K562 (cell line): Measurements from ENCODE around the gene TRIO. TPM values are rescaled to one million over a fixed set of nuclear protein-coding genes. Genes with fewer than 3 reads are reported as not detected.

Experiments used
- ATAC-seq: fragments of 200-7000 bp; cut with Tn5 transposase; 3 replicates; pipeline ENCODE4 v1.9.1; 2020; ENCODE audit warnings: moderate library complexity
- BruUV-seq: library from RNA; stranded (reverse); fragments of 400-500 nt; replicated peaks from 2 replicates; lab custom pipeline; 2021; lab: Mats Ljungman, UMichigan
- CTCF ChIA-PET: fragments of 300-600 bp; formaldehyde crosslinking; extraction: SDS; loops from one replicate; lab custom pipeline; 2021; ENCODE audit warnings: low intra/inter-chr PET ratio; lab: Yijun Ruan, JAX
- POLR2A ChIA-PET: fragments of 300-600, 350-650 bp; sonication (Branson Sonifier 250); formaldehyde crosslinking; extraction: SDS; loops from one replicate; lab custom pipeline; 2021; ENCODE audit warnings: antibody characterized with exemption, inconsistent platforms; lab: Yijun Ruan, JAX
- DNase-seq, 4 experiments: peaks; one replicate each; pipeline versions ENCODE4 v3.0.0 to v3.0.0-alpha.2; 2011 to 2018; ENCODE audit warnings: low spot score in 3 of 4, mixed read lengths in 3 of 4; ENCODE audit errors: extremely low read depth in 1 of 4
- FAIRE-seq: peaks from 2 replicates; lab custom pipeline; 2011; peaks lifted over from hg19 to GRCh38; lab: Jason Lieb, UNC
- H2AFZ ChIP-seq: 2 replicates; pipeline ENCODE4 v1.6.0; 2011; ENCODE audit warnings: low read depth, low read length, control low read depth, inconsistent platforms
- H3K27ac ChIP-seq: fragments of 200-600 bp; 3 replicates; pipeline ENCODE4 v1.8.0; 2011; ENCODE audit warnings: low read depth, mild to moderate bottlenecking, control low read depth, inconsistent platforms, low read length, moderate library complexity, mixed read lengths; ENCODE audit errors: extremely low read depth
- H3K27me3 ChIP-seq, 2 experiments: fragments of 300-600 bp in 1 of 2; 2 replicates in 1 of 2; 3 replicates in 1 of 2; pipeline versions ENCODE4 v1.6.0 to v1.8.0; 2011; ENCODE audit warnings: inconsistent platforms in 2 of 2, low read length in 2 of 2, mild to moderate bottlenecking in 1 of 2, mixed read lengths in 1 of 2, moderate library complexity in 1 of 2; ENCODE audit not compliant: control insufficient read depth in 2 of 2, insufficient read depth in 2 of 2
- H3K36me3 ChIP-seq: fragments of 300-600 bp; 3 replicates; pipeline ENCODE4 v1.8.0; 2011; ENCODE audit warnings: mild to moderate bottlenecking, low read length, inconsistent platforms; ENCODE audit not compliant: control insufficient read depth, insufficient read depth
- H3K4me1 ChIP-seq, 2 experiments: fragments of 200-600 bp in 1 of 2; replicated peaks in 1 of 2; 2 replicates in 1 of 2; 3 replicates in 1 of 2; pipeline versions ENCODE4 v1.5.1 to v1.8.0; 2011; ENCODE audit warnings: inconsistent platforms in 2 of 2, low read length in 2 of 2, mild to moderate bottlenecking in 1 of 2, mixed read lengths in 1 of 2, moderate library complexity in 1 of 2; ENCODE audit not compliant: control insufficient read depth in 2 of 2, insufficient read depth in 2 of 2
- H3K4me2 ChIP-seq: 2 replicates; pipeline ENCODE4 v1.6.1; 2011; ENCODE audit warnings: low read length, control low read depth, inconsistent platforms, mixed read lengths; ENCODE audit not compliant: insufficient read depth
- H3K4me3 ChIP-seq: fragments of 200-600 bp; sonication (generic), shearing (Covaris generic); 2 replicates; pipeline ENCODE4 v1.5.1; 2016; ENCODE audit warnings: control low read depth, inconsistent platforms
- H3K79me2 ChIP-seq: fragments of 200-600 bp; 3 replicates; pipeline ENCODE4 v1.8.0; 2011; ENCODE audit warnings: low read length, inconsistent platforms; ENCODE audit not compliant: control insufficient read depth, insufficient read depth
- H3K9ac ChIP-seq, 2 experiments: 2 replicates each; pipeline versions ENCODE4 v1.6.0 to v1.6.1; 2011; ENCODE audit warnings: low read depth in 2 of 2, low read length in 2 of 2, control low read depth in 1 of 2, inconsistent platforms in 1 of 2, mild to moderate bottlenecking in 1 of 2, mixed read lengths in 1 of 2; ENCODE audit not compliant: insufficient read depth in 1 of 2
- H3K9me1 ChIP-seq: one replicate; pipeline ENCODE4 v1.6.0; 2011; ENCODE audit warnings: inconsistent platforms, mild to moderate bottlenecking, low read length, moderate library complexity; ENCODE audit not compliant: control insufficient read depth, insufficient read depth
- H3K9me3 ChIP-seq: replicated peaks from 2 replicates; pipeline ENCODE4 v1.5.1; 2011; ENCODE audit warnings: low read depth, low read length, inconsistent platforms; ENCODE audit not compliant: control insufficient read depth, insufficient read depth
- H4K20me1 ChIP-seq: replicated peaks from 2 replicates; pipeline ENCODE4 v1.6.1; 2011; ENCODE audit warnings: low read length, inconsistent platforms, mixed read lengths; ENCODE audit not compliant: control insufficient read depth, insufficient read depth
- CBX1 ChIP-seq: sonication (generic); IDR thresholded peaks from 2 replicates; pipeline ENCODE4 v1.6.1; 2016; ENCODE audit warnings: antibody characterized with exemption, low read depth, mild to moderate bottlenecking
- CHCHD3 ChIP-seq: fragments of 250-450 bp; sonication (Bioruptor Pico); IDR thresholded peaks from 2 replicates; pipeline ENCODE4 v2.1.2; 2022; ENCODE audit warnings: mild to moderate bottlenecking
- DACH1 ChIP-seq: fragments of 450-650 bp; IDR thresholded peaks from 2 replicates; pipeline ENCODE4 v1.6.1; 2018; ENCODE audit not compliant: partially characterized antibody
- ELF1 ChIP-seq: fragments of 200-800 bp; sonication (Bioruptor generic); IDR thresholded peaks from 2 replicates; pipeline ENCODE4 v1.6.1; 2016; ENCODE audit warnings: missing genetic modification characterization, missing compliant biosample characterization
- MYNN ChIP-seq, 2 experiments: sonication (generic); formaldehyde crosslinking in 1 of 2; IDR thresholded peaks; 2 replicates each; pipeline versions ENCODE4 v1.5.0 to v1.6.1; 2016 to 2020; ENCODE audit warnings: antibody characterized with exemption in 1 of 2, missing genetic modification reagents in 1 of 2
- NFXL1 ChIP-seq: fragments of 450-650 bp; formaldehyde crosslinking; IDR thresholded peaks from 2 replicates; pipeline ENCODE4 v1.4.0; 2021; ENCODE audit warnings: mild to moderate bottlenecking
- RBM15 ChIP-seq: fragments of 200-400 bp; formaldehyde crosslinking; IDR thresholded peaks from 2 replicates; pipeline ENCODE4 v1.6.1; 2018; ENCODE audit warnings: mild to moderate bottlenecking, low read length, moderate library complexity; ENCODE audit not compliant: insufficient read depth
- ZNF507 ChIP-seq: conservative IDR thresholded peaks from 2 replicates; pipeline ENCODE4 v1.6.1; 2017; ENCODE audit warnings: missing genetic modification characterization, missing compliant biosample characterization
- whole genome bisulfite sequencing: fragments of 100-300 bp; shearing (Covaris generic); methylation state at CpG from one replicate; pipeline ENCODE4 v1.1.6; 2016; ENCODE audit warnings: low coverage, mixed read lengths; ENCODE audit not compliant: insufficient coverage; ENCODE audit errors: missing lambda C conversion rate; 5-methylcytosine and 5-hydroxymethylcytosine counted together
- in situ Hi-C: fragments of 300-500 bp; cut with MboI; formaldehyde crosslinking; loops from 4 replicates; pipeline ENCODE4 v1.15.0; 2018; ENCODE audit warnings: inconsistent platforms, mixed read lengths
- intact Hi-C: fragments of 100-400 bp; cut with micrococcal nuclease; formaldehyde crosslinking; loops from 2 replicates; pipeline ENCODE4 v1.14.2; 2022
- polyA plus RNA-seq, 8 experiments: library from polyadenylated mRNA; depleted of rRNA in 4 of 8; stranded (reverse) in 5 of 8; unstranded in 3 of 8; fragments of >200 nt; fragmentation: Nextera tagmentation in 2 of 8; fragmentation: Illumina TruSeq in 1 of 8; extraction: Ambion mirVana in 2 of 8; extraction: Trizol in 1 of 8; gene quantifications; 2 replicates each; pipeline versions ENCODE4 v1.2.1 to v1.2.3, GENCODE V29; 2011 to 2014; ENCODE audit warnings: inconsistent platforms in 1 of 8, missing spikeins in 1 of 8
- total RNA-seq, 7 experiments: library from RNA; depleted of rRNA in 6 of 7; stranded (reverse); fragments of >200 nt in 6 of 7; fragmentation: Illumina TruSeq in 2 of 7; extraction: Trizol in 2 of 7; gene quantifications; 2 replicates each; pipeline versions ENCODE4 v1.2.1 to v1.2.3, GENCODE V29; 2011 to 2021; ENCODE audit warnings: low replicate concordance in 1 of 7
- TF ChIP-seq, protein P1 (sequence below): fragments of 250-450 bp; sonication (Bioruptor Pico); IDR thresholded peaks from 2 replicates; pipeline ENCODE4 v1.4.0; 2020; ENCODE audit warnings: mild to moderate bottlenecking, moderate library complexity

The TRIO gene
- total and polyA plus RNA-seq, 9 of the 15 experiments (the other 6 are each of a cell fraction or from before 2014, with no cell fraction given), result 0.24 to 5.0 (median 1.1) TPM

DNA sequence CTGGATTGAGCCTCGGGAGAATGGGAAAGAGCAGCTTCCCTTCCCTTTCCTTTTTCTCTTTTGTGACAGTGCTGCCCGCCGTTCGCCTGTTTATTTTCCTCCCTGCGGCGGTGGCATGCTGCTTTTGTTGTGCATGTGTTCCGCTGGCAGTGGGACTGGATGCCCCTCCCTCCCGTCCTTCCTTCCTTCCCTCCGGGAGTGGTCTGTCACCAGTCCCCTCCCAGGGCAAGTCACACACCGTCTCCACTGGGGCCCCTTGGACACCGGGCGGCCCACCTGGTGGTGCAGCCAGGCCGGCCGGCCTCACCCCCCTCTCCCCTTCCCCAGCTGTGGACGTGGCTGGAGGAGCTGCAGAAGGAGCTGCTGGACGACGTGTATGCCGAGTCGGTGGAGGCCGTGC, 214.7 kb downstream of the TRIO start (continued):
- TF ChIP-seq CHCHD3 (CRISPR knock-in tag), result no peak
- no peak for TF ChIP-seq MYNN (IDR thresholded peaks at IDR 0.05)
- TF ChIP-seq MYNN (CRISPR knock-in tag; IDR thresholded peaks at IDR 0.05), result no peak
- TF ChIP-seq, all 486 proteins: peak for 0

DNA sequence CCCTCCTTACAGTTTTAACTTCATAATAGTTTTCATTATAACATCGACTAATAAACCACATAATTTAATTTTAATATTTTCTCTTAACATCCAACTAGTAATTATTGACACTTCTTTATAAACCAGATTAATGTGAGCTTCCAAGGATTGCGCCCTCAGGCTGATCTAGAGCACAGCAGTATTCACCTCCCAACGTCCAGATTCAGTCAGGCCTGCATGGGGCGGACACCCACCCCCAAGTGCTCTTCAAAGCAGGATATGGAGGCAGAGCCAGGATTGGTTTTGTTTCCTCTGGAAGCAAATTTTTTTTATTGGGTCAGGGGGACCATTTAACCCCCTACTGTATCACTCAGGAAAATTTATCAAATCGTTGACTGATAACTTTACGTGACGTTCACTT, 215.4 kb downstream of the TRIO start:
- ChIA-PET CTCF (no interaction called here), POLR2A (interaction anchor here (0.6 kb wide), 1 partner anchor 9 kb away, joined by 3 read pairs; no protein-coding TSS in a partner anchor)
- TF ChIP-seq ELF1 (tag) (no peak), ZNF507 (tag) (no peak), RBM15 (no peak), DACH1 (no peak), CBX1 (no peak), NFXL1 (no peak)
- TF ChIP-seq, protein P1, sequence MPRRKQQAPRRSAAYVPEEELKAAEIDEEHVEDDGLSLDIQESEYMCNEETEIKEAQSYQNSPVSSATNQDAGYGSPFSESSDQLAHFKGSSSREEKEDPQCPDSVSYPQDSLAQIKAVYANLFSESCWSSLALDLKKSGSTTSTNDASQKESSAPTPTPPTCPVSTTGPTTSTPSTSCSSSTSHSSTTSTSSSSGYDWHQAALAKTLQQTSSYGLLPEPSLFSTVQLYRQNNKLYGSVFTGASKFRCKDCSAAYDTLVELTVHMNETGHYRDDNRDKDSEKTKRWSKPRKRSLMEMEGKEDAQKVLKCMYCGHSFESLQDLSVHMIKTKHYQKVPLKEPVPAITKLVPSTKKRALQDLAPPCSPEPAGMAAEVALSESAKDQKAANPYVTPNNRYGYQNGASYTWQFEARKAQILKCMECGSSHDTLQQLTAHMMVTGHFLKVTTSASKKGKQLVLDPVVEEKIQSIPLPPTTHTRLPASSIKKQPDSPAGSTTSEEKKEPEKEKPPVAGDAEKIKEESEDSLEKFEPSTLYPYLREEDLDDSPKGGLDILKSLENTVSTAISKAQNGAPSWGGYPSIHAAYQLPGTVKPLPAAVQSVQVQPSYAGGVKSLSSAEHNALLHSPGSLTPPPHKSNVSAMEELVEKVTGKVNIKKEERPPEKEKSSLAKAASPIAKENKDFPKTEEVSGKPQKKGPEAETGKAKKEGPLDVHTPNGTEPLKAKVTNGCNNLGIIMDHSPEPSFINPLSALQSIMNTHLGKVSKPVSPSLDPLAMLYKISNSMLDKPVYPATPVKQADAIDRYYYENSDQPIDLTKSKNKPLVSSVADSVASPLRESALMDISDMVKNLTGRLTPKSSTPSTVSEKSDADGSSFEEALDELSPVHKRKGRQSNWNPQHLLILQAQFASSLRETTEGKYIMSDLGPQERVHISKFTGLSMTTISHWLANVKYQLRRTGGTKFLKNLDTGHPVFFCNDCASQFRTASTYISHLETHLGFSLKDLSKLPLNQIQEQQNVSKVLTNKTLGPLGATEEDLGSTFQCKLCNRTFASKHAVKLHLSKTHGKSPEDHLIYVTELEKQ (CRISPR knock-in tag), result no peak
- H3K4me3 ChIP-seq, result no peak overlapping the region
- no peaks in the 10 kb centered on the region for H3K9me1 ChIP-seq
- no TSS peak for BruUV-seq
- no peak for DNase-seq
- H4K20me1 ChIP-seq, result no peaks in the 10 kb centered on the region; the same call in 1 of the 2 replicates
- no peaks in the 10 kb centered on the region for H3K9me3 ChIP-seq
- H3K79me2 ChIP-seq, result no peaks in the 10 kb centered on the region
- H3K36me3 ChIP-seq, result no peaks in the 10 kb centered on the region
- peaks cover 26 to 45% of the 10 kb centered on the region in 2 experiments for H3K27me3 ChIP-seq
- ATAC-seq, result no peak
- intact Hi-C loops (loop anchor here (10.0 kb wide), 1 partner anchor 254 kb away; no protein-coding TSS in a partner anchor), in situ Hi-C loops (loop anchor here (5.0 to 10.0 kb wide), 2 partner anchors 294 to 374 kb away; no protein-coding TSS in a partner anchor)
- no peak overlapping the region for H2AFZ ChIP-seq
- H3K27ac ChIP-seq, result no peak overlapping the region
- no peak overlapping the region for H3K9ac ChIP-seq
- H3K4me2 ChIP-seq, result no peak overlapping the region
- no peak for FAIRE-seq
- peaks cover 0 to 4% of the 10 kb centered on the region in 2 experiments; a peak in 1 of 5 replicates for H3K4me1 ChIP-seq
- WGBS, result 6% methylated on average over 7 of the region's 7 CpGs
